Stimulated activated CD4-positive, alpha-beta T cell treated with anti-CD3 and anti-CD28 coated beads, Interleukin-12 subunit alpha, Interleukin-12 subunit beta, amount 100 ng/mL, for 48 hours (primary cell): Measurements from ENCODE around the gene EYA3.
A peak's percentile ranks its signal among the peaks of the same experiment; 100 is the strongest.

Experiments used
- DNase-seq, 3 donors: peaks; one replicate each; pipeline ENCODE4 v3.0.0-alpha.2; 2020; ENCODE audit warnings: low read depth in 2 of 3, low spot score in 1 of 3

Gene EYA3

GRCh38 chr1:27940870-27941560 lies 147.4 kb downstream of the EYA3 start:
- DNase-seq: no peak

GRCh38 chr1:27940297-27940696 lies 148.1 kb downstream of the EYA3 start:
- peak; percentile 44 to 81 (median 57) for DNase-seq

GRCh38 chr1:27938488-27938887 lies 149.9 kb downstream of the EYA3 start:
- DNase-seq: no peak

- DNase-seq: no peak
Measured at GRCh38 chr1:27937524-27937836, 150.9 kb downstream of the EYA3 start.

- DNase-seq: no peak
Measured at GRCh38 chr1:27936370-27936769, 152.0 kb downstream of the EYA3 start.

GRCh38 chr1:27935721-27936120 lies 152.7 kb downstream of the EYA3 start:
- DNase-seq: no peak

- DNase-seq: no peak
Measured at GRCh38 chr1:27934818-27935549, 153.4 kb downstream of the EYA3 start, which contains the start of gene SMPDL3B. Gene SMPDL3B, plus strand, starts transcription at chr1:27935000. Its CDS starts 184 bp downstream, at chr1:27935184.

- DNase-seq: no peak
Measured at GRCh38 chr1:27931759-27932158, 156.7 kb downstream of the EYA3 start.

- DNase-seq: no peak
Measured at GRCh38 chr1:27931184-27931583, 157.2 kb downstream of the EYA3 start.

GRCh38 chr1:27928216-27928954 lies 160.0 kb downstream of the EYA3 start:
- no peak for DNase-seq

GRCh38 chr1:27922272-27922671 lies 166.1 kb downstream of the EYA3 start:
- DNase-seq: no peak
